Pancreas (tissue), 10 donors: ENCODE results near the gene HERC6. TPM values are rescaled to one million over a fixed set of nuclear protein-coding genes. Genes with fewer than 3 reads are reported as not detected.

ENCODE experiments used
- ATAC-seq, 4 donors: fragments of 200-7000 bp; cut with Tn5 transposase; one replicate each; pipeline versions ENCODE4 v1.8.0 to v1.9.1; 2020; ENCODE audit warnings: mild to moderate bottlenecking in 4 of 4, moderate library complexity in 4 of 4
- DNase-seq, 6 donors: peaks; one replicate each; pipeline ENCODE4 v3.0.0-alpha.2; 2020
- FAIRE-seq: peaks from 2 replicates; lab custom pipeline; 2012; peaks lifted over from hg19 to GRCh38; lab: Jason Lieb, UNC
- H3K27ac ChIP-seq, 4 donors: fragments of 200-600 bp; sonication (generic); 1 replicate in 3 of 4; 2 replicates in 1 of 4; pipeline versions ENCODE4 v1.5.0 to v1.8.0; 2020
- H3K27me3 ChIP-seq, 4 donors: fragments of 200-600 bp; one replicate each; pipeline ENCODE4 v1.8.0; 2021
- H3K36me3 ChIP-seq, 3 donors: fragments of 200-600 bp; sonication (generic) in 1 of 3; one replicate each; pipeline versions ENCODE4 v1.5.0 to v1.8.0; 2020 to 2021
- H3K4me1 ChIP-seq, 3 donors: fragments of 200-600 bp; one replicate each; pipeline ENCODE4 v1.8.0; 2021
- H3K4me3 ChIP-seq, 4 donors: fragments of 200-600 bp; sonication (generic) in 2 of 4; one replicate each; pipeline versions ENCODE4 v1.5.0 to v1.8.0; 2020 to 2021
- H3K9me3 ChIP-seq, 4 donors: fragments of 200-600 bp; one replicate each; pipeline ENCODE4 v1.8.0; 2021
- CTCF ChIP-seq, 4 donors: fragments of 200-600 bp; sonication (generic) in 3 of 4; IDR thresholded peaks; one replicate each; pipeline versions ENCODE4 v1.5.0 to v1.8.0; 2021; ENCODE audit warnings: antibody characterized with exemption in 4 of 4
- WGBS, 2 donors: extraction: QIAGEN DNeasy Blood & Tissue Kit; methylation state at CpG; one replicate each; pipeline ENCODE4 v1.1.7; 2013; 5-methylcytosine and 5-hydroxymethylcytosine counted together
- intact Hi-C, 3 donors: fragments of 100-400 bp; cut with DNase I; formaldehyde crosslinking; loops; one replicate each; pipeline versions ENCODE4 v1.11.1 to v1.14.2; 2022
- polyA plus RNA-seq, 2 donors: library from polyadenylated mRNA; stranded (reverse); fragments of 200-250 nt; gene quantifications; one replicate each; pipeline ENCODE4 v1.2.3, GENCODE V29; 2013
- total RNA-seq, 6 donors: library from RNA; stranded (reverse); fragmentation: NEBNext Ultra II Directional in 4 of 6; extraction: Animal tissue kit (Norgen Biotek cat#: 25700) in 4 of 6; gene quantifications; one replicate each; pipeline versions ENCODE4 v1.2.1 to v1.2.4, GENCODE V29; 2021 to 2023
- donor health status: healthy with polysubstance abuse.
- donor health status: DM: no; HTN: no; CAD: no; lungs with moderate emphysema.
- donor health status: DM: no; HTN: no; CAD: no.
- donor health status: control.
- donor health status: control.
- donor health status: Bipolar disorder and iron deficiency.
- donor health status: DM: yes; HTN: yes; CAD: no.
- donor health status: DM: no; HTN: no; CAD: no.
- donor health status: DM: no; HTN: no; CAD: no.
- donor health status: DM: yes; HTN: yes; CAD: no.

HERC6 gene
- total and polyA plus RNA-seq, 8 donors = 2.6 to 8.3 (median 4.6) TPM

GRCh38 chr4:88449290-88449689 lies 70.6 kb downstream of the HERC6 start:
- ATAC-seq (no peak), FAIRE-seq (no peak), DNase-seq (no peak)
- TF ChIP-seq CTCF (IDR thresholded peaks at IDR 0.05) = no peak
- Histone ChIP-seq H3K27me3 (no peaks in the 10 kb centered on the region), H3K27ac (no peak overlapping the region), H3K4me3 (no peak overlapping the region), H3K4me1 (no peaks in the 10 kb centered on the region), H3K36me3 (no peaks in the 10 kb centered on the region), H3K9me3 (no peaks in the 10 kb centered on the region)
- intact Hi-C loops = no loop called here

DNA sequence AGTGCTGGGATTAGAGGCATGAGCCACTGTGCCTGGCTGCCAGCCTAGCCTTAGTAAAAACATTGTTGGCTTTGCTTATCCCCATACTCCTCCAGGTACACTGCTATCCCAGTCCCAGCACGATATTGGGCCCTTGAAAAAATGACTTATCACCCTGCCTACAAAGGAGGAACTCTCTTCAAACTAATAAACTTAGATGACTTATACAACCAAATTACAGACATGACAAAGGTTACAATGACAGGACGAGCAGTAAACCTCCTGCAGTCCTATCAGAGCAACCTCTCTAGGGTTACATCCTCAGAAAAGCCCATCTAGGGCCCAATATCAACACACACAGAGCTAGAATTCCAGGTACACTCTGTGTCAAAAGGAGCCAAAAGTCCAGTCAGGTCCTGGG lies 72.6 kb downstream of the HERC6 start:
- H3K9me3 ChIP-seq = no peaks in the 10 kb centered on the region
- intact Hi-C loops = no loop called here
- TF ChIP-seq CTCF (IDR thresholded peaks at IDR 0.05) = no peak
- FAIRE-seq (no peak), DNase-seq (no peak), ATAC-seq (no peak)
- WGBS, 2 donors = 85 to 87% methylated on average over 2 of the region's 2 CpGs
- H3K4me3 ChIP-seq = no peak overlapping the region
- H3K4me1 ChIP-seq = no peaks in the 10 kb centered on the region
- no peaks in the 10 kb centered on the region for H3K27me3 ChIP-seq
- H3K36me3 ChIP-seq = no peaks in the 10 kb centered on the region
- H3K27ac ChIP-seq = no peak overlapping the region

DNA sequence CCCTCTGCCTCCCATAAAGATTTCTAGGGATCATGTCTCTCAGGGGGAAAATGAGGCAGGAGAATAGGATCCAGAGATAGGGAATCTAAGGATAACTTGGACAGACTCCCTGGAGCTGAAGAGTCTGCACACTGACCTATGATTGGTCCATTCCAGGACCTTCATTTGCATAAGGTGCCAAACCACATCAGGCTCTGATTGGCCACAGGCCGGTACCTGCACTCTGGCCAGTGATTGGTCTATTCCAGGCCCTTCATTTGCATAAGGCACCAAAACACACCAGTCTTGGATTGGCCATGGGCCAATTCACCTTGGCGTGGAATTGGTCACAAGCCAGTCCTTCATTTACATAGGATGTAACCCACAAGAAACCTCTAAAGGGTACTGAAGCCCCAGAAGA lies 74.3 kb downstream of the HERC6 start:
- no peak for TF ChIP-seq CTCF (IDR thresholded peaks at IDR 0.05)
- DNase-seq (no peak), FAIRE-seq (no peak), ATAC-seq (no peak)
- intact Hi-C loops = no loop called here
- Histone ChIP-seq H3K9me3 (no peaks in the 10 kb centered on the region), H3K4me3 (no peak overlapping the region), H3K36me3 (no peaks in the 10 kb centered on the region), H3K27me3 (no peaks in the 10 kb centered on the region), H3K4me1 (no peaks in the 10 kb centered on the region), H3K27ac (no peak overlapping the region)
- 57 to 60% methylated on average over 2 of the region's 2 CpGs for WGBS, 2 donors

DNA sequence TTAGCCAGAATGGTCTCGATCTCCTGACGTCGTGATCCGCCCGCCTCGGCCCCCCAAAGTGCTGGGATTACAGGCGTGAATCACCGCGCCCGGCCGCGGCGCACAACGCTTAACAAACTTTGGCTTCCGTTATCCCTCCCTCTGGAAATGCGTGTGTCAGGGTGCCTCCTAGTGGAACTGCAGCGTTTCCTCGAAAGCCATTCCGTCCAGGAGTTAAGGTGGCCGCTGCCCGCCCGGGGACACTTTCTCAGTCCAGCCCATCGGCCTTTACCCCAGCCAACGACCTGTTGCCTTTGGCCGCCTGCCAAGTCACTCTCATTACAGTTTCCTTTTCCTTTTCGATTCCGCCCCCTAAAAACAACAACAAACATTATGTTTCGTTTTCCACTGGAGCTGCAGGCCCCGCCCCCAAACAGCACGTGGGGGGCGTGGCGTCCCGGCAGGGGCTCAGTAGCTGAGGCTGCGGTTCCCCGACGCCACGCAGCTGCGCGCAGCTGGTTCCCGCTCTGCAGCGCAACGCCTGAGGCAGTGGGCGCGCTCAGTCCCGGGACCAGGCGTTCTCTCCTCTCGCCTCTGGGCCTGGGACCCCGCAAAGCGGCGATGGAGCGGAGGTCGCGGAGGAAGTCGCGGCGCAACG lies 78.1 kb downstream of the HERC6 start, which contains the start of gene HERC5:
Gene HERC5 (plus strand): TSS at position 450 of the 637 bp plus-strand sequence. CDS start 151 bp downstream, at position 601.
- 0% methylated on average over 54 to 57 of the region's 57 CpGs for WGBS, 2 donors
- FAIRE-seq (peak; percentile 82), ATAC-seq (peak; percentile 91 to 96 (median 94)), DNase-seq (peak; percentile 87 to 94 (median 92))
- peak within 1 kb of the TSS; percentile 39 to 82 (median 64) for H3K27ac ChIP-seq
- H3K4me3 ChIP-seq = peak within 1 kb of the TSS; percentile 60 to 80 (median 73)
- no peaks in the 10 kb centered on the region for H3K36me3 ChIP-seq
- peak; percentile 19 to 39 (median 29) for TF ChIP-seq CTCF (IDR thresholded peaks at IDR 0.05)
- intact Hi-C loops = no loop called here
- H3K27me3 ChIP-seq = no peaks in the 10 kb centered on the region
- H3K4me1 ChIP-seq = no peaks in the 10 kb centered on the region
- H3K9me3 ChIP-seq = no peaks in the 10 kb centered on the region
